NCI-H1092 treated with DMSO at 0.1 percent for 48 hours (cell line): ENCODE measurements around the gene UBXN4.
"Not testable (repeated sequence)": the region's sequence is repeated elsewhere in the genome, so short reads cannot be mapped to it uniquely, and the experiment has no call there.

ENCODE experiments used
- DNase-seq: peaks from one replicate; lab custom pipeline; 2025; lab: John Stamatoyannopoulos, UW

UBXN4 gene

DNA sequence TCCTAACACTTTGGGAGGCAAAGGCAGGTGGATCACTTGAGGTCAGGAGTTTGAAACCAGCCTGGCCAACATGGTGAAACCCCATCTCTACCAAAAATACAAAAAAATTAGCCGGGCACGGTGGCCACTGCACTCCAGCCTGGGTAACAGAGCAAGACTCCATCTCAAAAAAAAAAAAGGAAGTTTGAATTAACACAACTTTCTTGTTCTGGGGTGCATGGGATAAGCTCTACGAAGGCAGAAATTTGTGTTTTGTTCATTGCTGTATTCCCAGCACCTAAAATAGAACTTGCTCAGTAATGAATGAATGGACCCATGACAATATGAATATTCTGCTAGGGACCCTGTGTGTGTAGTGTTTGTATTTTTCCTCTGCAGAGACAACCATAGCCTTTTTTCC is 66.2 kb downstream of the UBXN4 start:
- DNase-seq: not testable (repeated sequence)

- DNase-seq: no peak
These were observed 71.4 kb downstream of the UBXN4 start for GRCh38 chr2:135812907-135813511.

DNA sequence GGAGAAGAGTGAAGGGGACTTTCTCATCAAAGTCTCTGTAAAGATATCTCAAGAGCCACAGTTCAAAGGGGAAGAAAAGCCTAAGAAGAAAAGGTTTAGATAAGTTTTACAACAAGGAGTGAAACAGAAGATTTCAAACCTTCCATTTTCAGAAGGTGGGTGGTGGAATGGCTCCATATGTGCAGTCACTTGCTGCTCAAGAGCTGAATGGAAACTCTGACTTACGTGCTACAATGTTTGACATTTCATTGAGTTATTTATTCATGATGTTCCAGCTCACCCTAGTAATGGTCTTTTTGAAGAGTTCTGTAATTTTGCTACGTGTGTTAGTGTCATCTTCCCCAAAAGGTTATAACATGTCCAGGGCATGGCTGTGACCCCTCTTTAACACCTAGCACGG is 73.6 kb downstream of the UBXN4 start:
- no peak for DNase-seq

- no peak for DNase-seq
These were observed 75.8 kb downstream of the UBXN4 start for GRCh38 chr2:135817466-135817865.

- DNase-seq: no peak
These were observed 76.3 kb downstream of the UBXN4 start for GRCh38 chr2:135817951-135818350.

- no peak for DNase-seq
These were observed 77.4 kb downstream of the UBXN4 start for GRCh38 chr2:135818937-135819610.

GRCh38 chr2:135820003-135820618 is 78.5 kb downstream of the UBXN4 start:
- DNase-seq: no peak

GRCh38 chr2:135821190-135821589 is 79.5 kb downstream of the UBXN4 start:
- DNase-seq: no peak

GRCh38 chr2:135822855-135823254 is 81.2 kb downstream of the UBXN4 start:
- DNase-seq: no peak

- DNase-seq: no peak
These were observed 83.5 kb downstream of the UBXN4 start for GRCh38 chr2:135825131-135825530.

- DNase-seq: no peak
These were observed 84.0 kb downstream of the UBXN4 start for GRCh38 chr2:135825550-135826176.

DNA sequence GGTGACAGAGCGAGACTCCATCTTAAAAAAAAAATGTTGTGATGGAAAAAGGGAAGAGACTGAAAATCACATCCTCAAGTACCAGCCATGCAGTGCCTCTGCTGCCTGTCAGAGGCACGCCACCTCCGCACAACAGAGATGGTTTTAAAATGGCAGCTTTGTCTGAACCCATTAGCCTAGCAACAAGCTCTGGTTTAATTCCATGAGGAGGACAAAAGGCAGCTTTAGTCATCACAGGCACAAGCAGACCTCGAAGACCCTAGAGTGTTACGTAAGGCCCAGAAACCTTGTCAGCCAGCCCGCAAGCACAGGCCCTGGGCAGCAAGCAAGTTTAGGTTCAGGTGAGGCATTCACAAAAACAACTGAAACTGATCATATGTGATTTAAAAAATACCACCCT is 84.9 kb downstream of the UBXN4 start:
- DNase-seq: no peak

DNA sequence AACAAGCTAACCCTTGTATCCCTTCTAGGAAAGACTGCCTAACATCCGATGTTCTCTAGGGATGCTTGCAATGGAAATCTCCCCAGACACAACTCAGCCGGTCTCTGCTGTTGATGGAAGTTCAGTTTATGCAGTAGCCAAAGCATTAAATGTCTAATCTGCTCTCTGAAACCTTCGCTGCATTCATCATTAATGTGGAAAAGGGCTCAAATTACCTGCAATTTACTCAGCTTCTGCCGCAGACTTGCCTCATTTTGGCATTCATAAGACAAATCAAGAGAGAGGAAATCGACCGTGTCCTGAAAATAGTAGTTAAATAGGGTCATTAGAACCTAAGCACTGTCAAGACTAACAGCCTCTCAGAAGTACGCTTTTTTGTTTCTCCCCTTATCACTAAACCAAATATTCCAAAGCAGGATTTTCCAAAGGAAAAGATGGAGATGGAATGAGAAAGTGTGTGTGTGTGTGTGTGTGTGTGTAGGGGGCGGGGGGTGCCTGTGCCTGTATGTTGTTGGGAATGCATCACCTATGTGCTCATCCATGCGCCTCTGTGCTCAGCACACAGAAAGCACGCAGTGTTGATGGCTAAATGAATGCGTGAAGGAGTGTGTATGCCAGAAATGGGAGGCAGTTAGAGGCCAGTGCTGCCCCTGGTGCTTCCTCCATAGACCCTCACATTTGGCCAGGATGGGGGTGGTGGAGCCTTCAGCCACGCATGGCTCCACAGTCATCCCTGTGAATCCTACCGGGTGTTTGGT is 87.9 kb downstream of the UBXN4 start:
- DNase-seq: peak; percentile 84

GRCh38 chr2:135831180-135831812 is 89.6 kb downstream of the UBXN4 start:
- DNase-seq: no peak

- DNase-seq: no peak
These were observed 91.2 kb downstream of the UBXN4 start for GRCh38 chr2:135832891-135833290.
